GM12878 (cell line): ENCODE results near the gene TKT.

Source experiments
- BHLHE40 ChIP-seq, 2 experiments: fragments of 450-650 bp in 1 of 2; IDR thresholded peaks; 2 replicates each; pipeline ENCODE4 v1.6.1; 2011 to 2017; ENCODE audit warnings: low read depth in 2 of 2, borderline replicate concordance in 1 of 2, improper control_type of control experiment in 1 of 2, low read length in 1 of 2, mild to moderate bottlenecking in 1 of 2
- CHD1 ChIP-seq: IDR thresholded peaks from 2 replicates; pipeline ENCODE4 v1.6.1; 2012; ENCODE audit warnings: low read depth, low read length, improper control_type of control experiment
- FOXK2 ChIP-seq: fragments of 450-650 bp; IDR thresholded peaks from 2 replicates; pipeline ENCODE4 v1.6.1; 2017; ENCODE audit warnings: mild to moderate bottlenecking, moderate library complexity
- JUND ChIP-seq: IDR thresholded peaks from 2 replicates; pipeline ENCODE4 v1.6.1; 2012; ENCODE audit warnings: low read depth, mild to moderate bottlenecking, low read length, improper control_type of control experiment, moderate library complexity
- POLR2A ChIP-seq: IDR thresholded peaks from 2 replicates; pipeline ENCODE4 v1.6.1; 2011; ENCODE audit warnings: low read depth, mild to moderate bottlenecking, low read length
- POLR2AphosphoS2 ChIP-seq: IDR thresholded peaks from 2 replicates; pipeline ENCODE4 v1.6.1; 2011; ENCODE audit warnings: low read depth, mild to moderate bottlenecking, low read length, improper control_type of control experiment, moderate library complexity
- TAF1 ChIP-seq: IDR thresholded peaks from 2 replicates; pipeline ENCODE4 v1.6.1; 2011; ENCODE audit warnings: mild to moderate bottlenecking, low read depth, low read length, borderline replicate concordance
- YY1 ChIP-seq: IDR thresholded peaks from 2 replicates; pipeline ENCODE4 v1.6.1; 2011; ENCODE audit warnings: low read depth, mild to moderate bottlenecking, low read length
- TF ChIP-seq, protein P1 (sequence below), 3 experiments: IDR thresholded peaks in 2 of 3; conservative IDR thresholded peaks in 1 of 3; 2 replicates each; pipeline ENCODE4 v1.5.1; 2011; ENCODE audit warnings: low read depth in 3 of 3, low read length in 3 of 3, mild to moderate bottlenecking in 3 of 3, control low read depth in 2 of 3, moderate library complexity in 2 of 3, inconsistent platforms in 1 of 3, mixed read lengths in 1 of 3; ENCODE audit not compliant: control insufficient read depth in 2 of 3, insufficient read depth in 1 of 3; ENCODE audit errors: extremely low read depth in 1 of 3
- TF ChIP-seq, protein P2 (sequence below): IDR thresholded peaks from 2 replicates; pipeline ENCODE4 v1.6.1; 2012; ENCODE audit warnings: low read depth, low read length, improper control_type of control experiment
- TF ChIP-seq, protein P3 (sequence below): IDR thresholded peaks from 2 replicates; pipeline ENCODE4 v1.6.1; 2012; ENCODE audit warnings: mild to moderate bottlenecking, low read depth, low read length

DNA sequence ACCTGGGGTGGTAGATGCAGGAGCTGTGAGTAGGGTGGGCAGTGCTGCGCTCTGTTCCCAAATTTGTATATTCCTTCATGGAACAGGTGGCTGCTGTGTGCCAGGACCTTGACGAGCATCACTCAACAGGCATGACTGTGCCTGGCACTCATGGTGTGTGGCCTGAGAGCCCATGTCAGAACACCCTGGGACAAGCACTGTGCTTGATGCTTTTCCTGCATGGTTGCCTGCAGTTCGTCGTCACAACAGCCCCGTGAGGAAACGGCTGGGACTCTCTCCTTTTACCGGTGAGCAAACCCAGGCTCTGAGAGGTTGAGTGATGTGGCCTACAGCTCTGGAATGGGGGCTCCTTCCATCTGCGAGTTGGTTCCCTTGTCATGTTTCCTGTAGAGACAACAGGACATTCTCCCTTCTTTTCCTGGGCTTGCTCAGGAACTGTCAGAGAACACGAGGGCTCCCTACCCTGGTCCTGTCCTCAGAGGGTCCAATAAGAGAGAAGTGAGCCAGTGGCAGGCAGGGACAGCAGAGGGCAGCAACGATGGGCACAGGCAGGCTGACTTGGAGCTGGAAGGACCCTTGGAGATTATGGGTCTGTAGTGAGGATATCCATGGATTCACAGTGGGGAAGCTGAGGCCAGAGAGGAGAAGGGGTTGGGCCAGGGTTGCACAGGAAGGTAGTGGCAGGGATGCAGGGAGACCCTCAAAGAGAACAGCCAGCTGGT lies 57.4 kb downstream of the TKT start:
- TF ChIP-seq, protein P1, sequence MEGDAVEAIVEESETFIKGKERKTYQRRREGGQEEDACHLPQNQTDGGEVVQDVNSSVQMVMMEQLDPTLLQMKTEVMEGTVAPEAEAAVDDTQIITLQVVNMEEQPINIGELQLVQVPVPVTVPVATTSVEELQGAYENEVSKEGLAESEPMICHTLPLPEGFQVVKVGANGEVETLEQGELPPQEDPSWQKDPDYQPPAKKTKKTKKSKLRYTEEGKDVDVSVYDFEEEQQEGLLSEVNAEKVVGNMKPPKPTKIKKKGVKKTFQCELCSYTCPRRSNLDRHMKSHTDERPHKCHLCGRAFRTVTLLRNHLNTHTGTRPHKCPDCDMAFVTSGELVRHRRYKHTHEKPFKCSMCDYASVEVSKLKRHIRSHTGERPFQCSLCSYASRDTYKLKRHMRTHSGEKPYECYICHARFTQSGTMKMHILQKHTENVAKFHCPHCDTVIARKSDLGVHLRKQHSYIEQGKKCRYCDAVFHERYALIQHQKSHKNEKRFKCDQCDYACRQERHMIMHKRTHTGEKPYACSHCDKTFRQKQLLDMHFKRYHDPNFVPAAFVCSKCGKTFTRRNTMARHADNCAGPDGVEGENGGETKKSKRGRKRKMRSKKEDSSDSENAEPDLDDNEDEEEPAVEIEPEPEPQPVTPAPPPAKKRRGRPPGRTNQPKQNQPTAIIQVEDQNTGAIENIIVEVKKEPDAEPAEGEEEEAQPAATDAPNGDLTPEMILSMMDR (IDR thresholded peaks at IDR 0.05 in 2 of 3, conservative IDR thresholded peaks at IDR 0.05 in 1 of 3; ENCODE audit: control insufficient read depth in 2 of 3, extremely low read depth in 1 of 3, insufficient read depth in 1 of 3, low read depth in 3 of 3, low read length in 3 of 3) = peak in 2 of 3 experiments; percentile 23 to 29; a peak in 2 of 6 replicates
- TF ChIP-seq POLR2A (no peak), FOXK2 (no peak), CHD1 (no peak), JUND (no peak), YY1 (no peak), BHLHE40 (IDR thresholded peaks at IDR 0.05; ENCODE audit: borderline replicate concordance in 1 of 2, low read depth in 2 of 2, low read length in 1 of 2) (no peak), POLR2AphosphoS2 (no peak), TAF1 (no peak)
- TF ChIP-seq, protein P2, sequence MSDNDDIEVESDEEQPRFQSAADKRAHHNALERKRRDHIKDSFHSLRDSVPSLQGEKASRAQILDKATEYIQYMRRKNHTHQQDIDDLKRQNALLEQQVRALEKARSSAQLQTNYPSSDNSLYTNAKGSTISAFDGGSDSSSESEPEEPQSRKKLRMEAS = no peak
- TF ChIP-seq, protein P3, sequence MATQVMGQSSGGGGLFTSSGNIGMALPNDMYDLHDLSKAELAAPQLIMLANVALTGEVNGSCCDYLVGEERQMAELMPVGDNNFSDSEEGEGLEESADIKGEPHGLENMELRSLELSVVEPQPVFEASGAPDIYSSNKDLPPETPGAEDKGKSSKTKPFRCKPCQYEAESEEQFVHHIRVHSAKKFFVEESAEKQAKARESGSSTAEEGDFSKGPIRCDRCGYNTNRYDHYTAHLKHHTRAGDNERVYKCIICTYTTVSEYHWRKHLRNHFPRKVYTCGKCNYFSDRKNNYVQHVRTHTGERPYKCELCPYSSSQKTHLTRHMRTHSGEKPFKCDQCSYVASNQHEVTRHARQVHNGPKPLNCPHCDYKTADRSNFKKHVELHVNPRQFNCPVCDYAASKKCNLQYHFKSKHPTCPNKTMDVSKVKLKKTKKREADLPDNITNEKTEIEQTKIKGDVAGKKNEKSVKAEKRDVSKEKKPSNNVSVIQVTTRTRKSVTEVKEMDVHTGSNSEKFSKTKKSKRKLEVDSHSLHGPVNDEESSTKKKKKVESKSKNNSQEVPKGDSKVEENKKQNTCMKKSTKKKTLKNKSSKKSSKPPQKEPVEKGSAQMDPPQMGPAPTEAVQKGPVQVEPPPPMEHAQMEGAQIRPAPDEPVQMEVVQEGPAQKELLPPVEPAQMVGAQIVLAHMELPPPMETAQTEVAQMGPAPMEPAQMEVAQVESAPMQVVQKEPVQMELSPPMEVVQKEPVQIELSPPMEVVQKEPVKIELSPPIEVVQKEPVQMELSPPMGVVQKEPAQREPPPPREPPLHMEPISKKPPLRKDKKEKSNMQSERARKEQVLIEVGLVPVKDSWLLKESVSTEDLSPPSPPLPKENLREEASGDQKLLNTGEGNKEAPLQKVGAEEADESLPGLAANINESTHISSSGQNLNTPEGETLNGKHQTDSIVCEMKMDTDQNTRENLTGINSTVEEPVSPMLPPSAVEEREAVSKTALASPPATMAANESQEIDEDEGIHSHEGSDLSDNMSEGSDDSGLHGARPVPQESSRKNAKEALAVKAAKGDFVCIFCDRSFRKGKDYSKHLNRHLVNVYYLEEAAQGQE = no peak
